Progenitor cell of endocrine pancreas (in vitro differentiated cells): ENCODE measurements around the gene C17orf67. TPM values are rescaled to one million over a fixed set of nuclear protein-coding genes. Genes with fewer than 3 reads are reported as not detected.

Experiments
- DNase-seq: peaks from one replicate; pipeline ENCODE4 v3.0.0; 2021; ENCODE audit warnings: low spot score; ENCODE audit not compliant: unreplicated experiment
- H3K27ac Mint-ChIP-seq: 2 replicates; pipeline ENCODE4 v1.8.0; 2021; ENCODE audit warnings: mild to moderate bottlenecking, moderate library complexity, mixed read lengths
- H3K27me3 Mint-ChIP-seq: 2 replicates; pipeline ENCODE4 v1.8.0; 2021; ENCODE audit warnings: mixed read lengths
- H3K36me3 Mint-ChIP-seq: 2 replicates; pipeline ENCODE4 v1.8.0; 2022; ENCODE audit warnings: mixed read lengths; ENCODE audit not compliant: insufficient read depth
- H3K4me1 Mint-ChIP-seq: 2 replicates; pipeline ENCODE4 v1.8.0; 2021; ENCODE audit warnings: low read depth, mixed read lengths
- H3K4me3 Mint-ChIP-seq: 2 replicates; pipeline ENCODE4 v1.8.0; 2021; ENCODE audit warnings: low read depth, mild to moderate bottlenecking, moderate library complexity, mixed read lengths
- H3K9me3 Mint-ChIP-seq: 2 replicates; pipeline ENCODE4 v1.8.0; 2021; ENCODE audit warnings: low read depth, mixed read lengths
- CTCF ChIP-seq: fragments of 200-600 bp; sonication (generic); IDR thresholded peaks from one replicate; pipeline ENCODE4 v1.5.0; 2021; ENCODE audit warnings: antibody characterized with exemption, mild to moderate bottlenecking; ENCODE audit not compliant: unreplicated experiment
- total RNA-seq: library from RNA; stranded (reverse); gene quantifications from 2 replicates; pipeline ENCODE4 v1.2.1, GENCODE V29; 2021

Gene C17orf67
- total RNA-seq, 1 donor from 2014 or later = 0.65 TPM

GRCh38 chr17:56821847-56822534, 11.7 kb downstream of the C17orf67 start:
- no peak for DNase-seq
- Mint-ChIP-seq H3K27ac (no peak overlapping the region), H3K4me1 (peaks cover 6% of the 10 kb centered on the region), H3K9me3 (no peaks in the 10 kb centered on the region), H3K27me3 (peaks cover 13% of the 10 kb centered on the region), H3K4me3 (no peak overlapping the region), H3K36me3 (peaks cover 2% of the 10 kb centered on the region)
- TF ChIP-seq CTCF = no peak

GRCh38 chr17:56820207-56820606, 13.5 kb downstream of the C17orf67 start:
- peaks cover 21% of the 10 kb centered on the region for H3K27me3 Mint-ChIP-seq

GRCh38 chr17:56819431-56820145, 14.1 kb downstream of the C17orf67 start:
- peaks cover 27% of the 10 kb centered on the region for H3K27me3 Mint-ChIP-seq
- H3K4me3 Mint-ChIP-seq = no peak overlapping the region
- peak; percentile 72 for DNase-seq
- H3K36me3 Mint-ChIP-seq = peaks cover 2% of the 10 kb centered on the region
- TF ChIP-seq CTCF = peak; percentile 89
- peaks cover 6% of the 10 kb centered on the region for H3K4me1 Mint-ChIP-seq
- no peaks in the 10 kb centered on the region for H3K9me3 Mint-ChIP-seq
- H3K27ac Mint-ChIP-seq = no peak overlapping the region

More at GRCh38 chr17:56820207-56820606, 13.5 kb downstream of the C17orf67 start:
- Mint-ChIP-seq H3K36me3 (peaks cover 2% of the 10 kb centered on the region), H3K27ac (no peak overlapping the region), H3K4me3 (no peak overlapping the region), H3K4me1 (peaks cover 6% of the 10 kb centered on the region), H3K9me3 (no peaks in the 10 kb centered on the region)
- no peak for TF ChIP-seq CTCF
- no peak for DNase-seq

- H3K27me3 Mint-ChIP-seq = peaks cover 28% of the 10 kb centered on the region
- H3K36me3 Mint-ChIP-seq = no peaks in the 10 kb centered on the region
- DNase-seq = no peak
- peaks cover 6% of the 10 kb centered on the region for H3K4me1 Mint-ChIP-seq
- H3K27ac Mint-ChIP-seq = no peak overlapping the region
- TF ChIP-seq CTCF = no peak
- H3K9me3 Mint-ChIP-seq = no peaks in the 10 kb centered on the region
- no peak overlapping the region for H3K4me3 Mint-ChIP-seq
Measured at GRCh38 chr17:56819030-56819429, 14.7 kb downstream of the C17orf67 start.

- no peak for TF ChIP-seq CTCF
- peaks cover 38% of the 10 kb centered on the region for H3K27me3 Mint-ChIP-seq
- H3K4me1 Mint-ChIP-seq = peaks cover 6% of the 10 kb centered on the region
Measured at GRCh38 chr17:56817066-56817465, 16.7 kb downstream of the C17orf67 start.

More at GRCh38 chr17:56817066-56817465, 16.7 kb downstream of the C17orf67 start:
- H3K9me3 Mint-ChIP-seq = no peaks in the 10 kb centered on the region
- no peaks in the 10 kb centered on the region for H3K36me3 Mint-ChIP-seq
- DNase-seq = no peak
- H3K4me3 Mint-ChIP-seq = no peak overlapping the region
- no peak overlapping the region for H3K27ac Mint-ChIP-seq
